ENCODE data around the gene SCAI. TPM values are rescaled to one million over a fixed set of nuclear protein-coding genes. Genes with fewer than 3 reads are reported as not detected.
"Not testable (repeated sequence)": the region's sequence is repeated elsewhere in the genome, so short reads cannot be mapped to it uniquely, and the experiment has no call there.

The SCAI gene
- total RNA-seq, 1 experiment from 2014 or later: 4.7 TPM

- no peaks in the 10 kb centered on the region for H3K27me3 ChIP-seq (replicated peaks)
- no peaks in the 10 kb centered on the region for H3K9me3 ChIP-seq (replicated peaks)
- DNase-seq (ENCODE audit: low read depth in 1 of 2, low spot score in 2 of 2): peak in 1 of 2 experiments; percentile 4
- H3K4me1 ChIP-seq (replicated peaks): peaks cover 4% of the 10 kb centered on the region
- H3K4me3 ChIP-seq: no peak overlapping the region
- no peaks in the 10 kb centered on the region for H3K36me3 ChIP-seq
- no peak overlapping the region for H3K27ac ChIP-seq
Observed at GRCh38 chr9:125074976-125075375, 68.4 kb downstream of the SCAI start.

GRCh38 chr9:125066839-125067619, 76.3 kb downstream of the SCAI start:
- no peak for DNase-seq (ENCODE audit: low read depth in 1 of 2, low spot score in 2 of 2)
- Histone ChIP-seq H3K27me3 (replicated peaks) (no peaks in the 10 kb centered on the region), H3K27ac (no peak overlapping the region), H3K36me3 (no peaks in the 10 kb centered on the region), H3K4me1 (replicated peaks) (no peaks in the 10 kb centered on the region), H3K9me3 (replicated peaks) (no peaks in the 10 kb centered on the region), H3K4me3 (no peak overlapping the region)

- H3K36me3 ChIP-seq: no peaks in the 10 kb centered on the region
- H3K4me1 ChIP-seq (replicated peaks): no peaks in the 10 kb centered on the region
- no peaks in the 10 kb centered on the region for H3K9me3 ChIP-seq (replicated peaks)
- no peak overlapping the region for H3K4me3 ChIP-seq
- no peak for DNase-seq (ENCODE audit: low read depth in 1 of 2, low spot score in 2 of 2)
- no peak overlapping the region for H3K27ac ChIP-seq
- H3K27me3 ChIP-seq (replicated peaks): no peaks in the 10 kb centered on the region
Observed at GRCh38 chr9:125061391-125061790, 81.9 kb downstream of the SCAI start.

- no peak for DNase-seq (ENCODE audit: low read depth in 1 of 2, low spot score in 2 of 2)
- H3K27ac ChIP-seq: no peak overlapping the region
Observed at GRCh38 chr9:125049212-125050049, 93.9 kb downstream of the SCAI start.

GRCh38 chr9:125043631-125044030, 99.7 kb downstream of the SCAI start:
- Histone ChIP-seq H3K4me1 (replicated peaks) (no peaks in the 10 kb centered on the region), H3K9me3 (replicated peaks) (no peaks in the 10 kb centered on the region), H3K36me3 (no peaks in the 10 kb centered on the region), H3K4me3 (no peak overlapping the region), H3K27me3 (replicated peaks) (no peaks in the 10 kb centered on the region), H3K27ac (no peak overlapping the region)
- no peak for DNase-seq (ENCODE audit: low read depth in 1 of 2, low spot score in 2 of 2)

More at GRCh38 chr9:125049212-125050049, 93.9 kb downstream of the SCAI start:
- Histone ChIP-seq H3K4me3 (no peak overlapping the region), H3K36me3 (no peaks in the 10 kb centered on the region), H3K4me1 (replicated peaks) (no peaks in the 10 kb centered on the region), H3K9me3 (replicated peaks) (no peaks in the 10 kb centered on the region), H3K27me3 (replicated peaks) (no peaks in the 10 kb centered on the region)

- Histone ChIP-seq H3K9me3 (replicated peaks) (no peaks in the 10 kb centered on the region), H3K4me1 (replicated peaks) (no peaks in the 10 kb centered on the region), H3K27me3 (replicated peaks) (no peaks in the 10 kb centered on the region), H3K36me3 (no peaks in the 10 kb centered on the region), H3K27ac (no peak overlapping the region), H3K4me3 (no peak overlapping the region)
- DNase-seq (ENCODE audit: low read depth in 1 of 2, low spot score in 2 of 2): no peak
Observed at GRCh38 chr9:125043148-125043547, 100.2 kb downstream of the SCAI start.

- H3K27me3 ChIP-seq (replicated peaks): no peaks in the 10 kb centered on the region
- H3K36me3 ChIP-seq: no peaks in the 10 kb centered on the region
- no peaks in the 10 kb centered on the region for H3K4me1 ChIP-seq (replicated peaks)
- DNase-seq (ENCODE audit: low read depth in 1 of 2, low spot score in 2 of 2): no peak
- H3K9me3 ChIP-seq (replicated peaks): no peaks in the 10 kb centered on the region
- no peak overlapping the region for H3K27ac ChIP-seq
- no peak overlapping the region for H3K4me3 ChIP-seq
Observed at GRCh38 chr9:125038166-125038565, 105.2 kb downstream of the SCAI start.

- no peak overlapping the region for H3K27ac ChIP-seq
- no peaks in the 10 kb centered on the region; the same call in 1 of the 2 replicates for H3K36me3 ChIP-seq
- DNase-seq (ENCODE audit: low read depth in 1 of 2, low spot score in 2 of 2): no peak
- H3K9me3 ChIP-seq (replicated peaks): no peaks in the 10 kb centered on the region
- H3K4me1 ChIP-seq (replicated peaks): no peaks in the 10 kb centered on the region
- no peaks in the 10 kb centered on the region for H3K27me3 ChIP-seq (replicated peaks)
- no peak overlapping the region for H3K4me3 ChIP-seq
Observed at GRCh38 chr9:125028041-125028440, 115.3 kb downstream of the SCAI start.

GRCh38 chr9:125024917-125025316, 118.4 kb downstream of the SCAI start:
- Histone ChIP-seq H3K4me1 (replicated peaks) (no peaks in the 10 kb centered on the region), H3K9me3 (replicated peaks) (no peaks in the 10 kb centered on the region), H3K36me3 (no peaks in the 10 kb centered on the region; the same call in 1 of the 2 replicates), H3K4me3 (no peak overlapping the region), H3K27me3 (replicated peaks) (no peaks in the 10 kb centered on the region), H3K27ac (no peak overlapping the region)
- no peak for DNase-seq (ENCODE audit: low read depth in 1 of 2, low spot score in 2 of 2)

GRCh38 chr9:125021069-125021468, 122.3 kb downstream of the SCAI start:
- DNase-seq (ENCODE audit: low read depth in 1 of 2, low spot score in 2 of 2): no peak
- H3K27ac ChIP-seq: no peak overlapping the region
- H3K4me1 ChIP-seq (replicated peaks): no peaks in the 10 kb centered on the region
- H3K27me3 ChIP-seq (replicated peaks): no peaks in the 10 kb centered on the region
- no peaks in the 10 kb centered on the region; the same call in 1 of the 2 replicates for H3K36me3 ChIP-seq
- no peak overlapping the region for H3K4me3 ChIP-seq
- no peaks in the 10 kb centered on the region for H3K9me3 ChIP-seq (replicated peaks)

GRCh38 chr9:125015655-125016054, 127.7 kb downstream of the SCAI start:
- not testable (repeated sequence) for H3K27me3 ChIP-seq (replicated peaks); H3K9me3 ChIP-seq (replicated peaks); H3K4me1 ChIP-seq (replicated peaks); DNase-seq (ENCODE audit: low read depth in 1 of 2, low spot score in 2 of 2); H3K27ac ChIP-seq; H3K36me3 ChIP-seq; H3K4me3 ChIP-seq

- H3K36me3 ChIP-seq; H3K27me3 ChIP-seq (replicated peaks); H3K4me1 ChIP-seq (replicated peaks); H3K9me3 ChIP-seq (replicated peaks); H3K4me3 ChIP-seq; DNase-seq (ENCODE audit: low read depth in 1 of 2, low spot score in 2 of 2); H3K27ac ChIP-seq: not testable (repeated sequence)
Observed at GRCh38 chr9:125012013-125012412, 131.3 kb downstream of the SCAI start.

GRCh38 chr9:125008599-125008998, 134.7 kb downstream of the SCAI start:
- H3K36me3 ChIP-seq: no peaks in the 10 kb centered on the region
- no peaks in the 10 kb centered on the region for H3K27me3 ChIP-seq (replicated peaks)
- H3K4me3 ChIP-seq: no peak overlapping the region
- no peak overlapping the region for H3K27ac ChIP-seq
- H3K4me1 ChIP-seq (replicated peaks): no peaks in the 10 kb centered on the region
- no peaks in the 10 kb centered on the region for H3K9me3 ChIP-seq (replicated peaks)
- no peak for DNase-seq (ENCODE audit: low read depth in 1 of 2, low spot score in 2 of 2)

GRCh38 chr9:125003332-125003731, 140.0 kb downstream of the SCAI start:
- no peaks in the 10 kb centered on the region for H3K27me3 ChIP-seq (replicated peaks)
- H3K27ac ChIP-seq: no peak overlapping the region
- H3K9me3 ChIP-seq (replicated peaks): no peaks in the 10 kb centered on the region
- H3K4me3 ChIP-seq: no peak overlapping the region
- no peaks in the 10 kb centered on the region for H3K36me3 ChIP-seq
- DNase-seq (ENCODE audit: low read depth in 1 of 2, low spot score in 2 of 2): no peak
- H3K4me1 ChIP-seq (replicated peaks): no peaks in the 10 kb centered on the region
